H9 (cell line): Measurements from ENCODE around the gene FEM1B. TPM values are rescaled to one million over a fixed set of nuclear protein-coding genes. Genes with fewer than 3 reads are reported as not detected.

Source experiments
- DNase-seq: peaks from one replicate; pipeline ENCODE4 v3.0.0-alpha.2; 2017
- H2AFZ ChIP-seq: one replicate; pipeline ENCODE4 v1.6.1; 2013; ENCODE audit warnings: mild to moderate bottlenecking, low read length, control low read depth, moderate library complexity
- H2AK5ac ChIP-seq: 2 replicates; pipeline ENCODE4 v1.6.1; 2013; ENCODE audit warnings: low read length, control low read depth, mixed read lengths; ENCODE audit not compliant: insufficient read length
- H2BK120ac ChIP-seq: one replicate; pipeline ENCODE4 v1.6.1; 2013; ENCODE audit warnings: low read depth, mild to moderate bottlenecking, low read length, control low read depth, inconsistent platforms; ENCODE audit not compliant: poor library complexity, severe bottlenecking
- H2BK12ac ChIP-seq: 2 replicates; pipeline ENCODE4 v1.6.1; 2013; ENCODE audit warnings: low read length, control low read depth, mixed read lengths, low read depth; ENCODE audit not compliant: insufficient read length
- H2BK15ac ChIP-seq: 2 replicates; pipeline ENCODE4 v1.6.1; 2013; ENCODE audit warnings: low read depth, low read length, control low read depth
- H2BK20ac ChIP-seq: one replicate; pipeline ENCODE4 v1.6.1; 2013; ENCODE audit warnings: low read depth, mild to moderate bottlenecking, low read length, control low read depth, inconsistent platforms; ENCODE audit not compliant: poor library complexity, severe bottlenecking
- H2BK5ac ChIP-seq: 2 replicates; pipeline ENCODE4 v1.6.1; 2013; ENCODE audit warnings: low read length, control low read depth, mixed read lengths; ENCODE audit not compliant: insufficient read length
- H3K14ac ChIP-seq: 2 replicates; pipeline ENCODE4 v1.6.1; 2013; ENCODE audit warnings: low read length, control low read depth; ENCODE audit not compliant: insufficient read depth
- H3K18ac ChIP-seq: 2 replicates; pipeline ENCODE4 v1.6.1; 2013; ENCODE audit warnings: low read depth, mild to moderate bottlenecking, mixed read lengths, low read length, control low read depth; ENCODE audit not compliant: insufficient read length
- H3K23ac ChIP-seq: 2 replicates; pipeline ENCODE4 v1.6.1; 2013; ENCODE audit warnings: low read length, control low read depth, mixed read lengths, low read depth; ENCODE audit not compliant: insufficient read length
- H3K23me2 ChIP-seq: 2 replicates; pipeline ENCODE4 v1.6.1; 2013; ENCODE audit warnings: low read depth, mild to moderate bottlenecking, mixed read lengths, low read length, control low read depth; ENCODE audit not compliant: insufficient read length, poor library complexity, severe bottlenecking
- H3K27ac ChIP-seq: 2 replicates; pipeline ENCODE4 v1.5.1; 2013; ENCODE audit warnings: low read length, control low read depth, mixed read lengths, low read depth; ENCODE audit not compliant: insufficient read length
- H3K27me3 ChIP-seq: 2 replicates; pipeline ENCODE4 v1.6.1; 2013; ENCODE audit warnings: low read length, control low read depth, inconsistent platforms; ENCODE audit not compliant: insufficient read depth
- H3K4ac ChIP-seq: 2 replicates; pipeline ENCODE4 v1.6.1; 2013; ENCODE audit warnings: low read depth, mild to moderate bottlenecking, control low read depth, inconsistent platforms, low read length, moderate library complexity
- H3K4me1 ChIP-seq: 2 replicates; pipeline ENCODE4 v1.6.1; 2013; ENCODE audit warnings: low read length, control low read depth, inconsistent platforms; ENCODE audit not compliant: insufficient read depth
- H3K4me2 ChIP-seq: 2 replicates; pipeline ENCODE4 v1.6.1; 2013; ENCODE audit warnings: low read length, control low read depth, mixed read lengths; ENCODE audit not compliant: insufficient read length, insufficient read depth
- H3K56ac ChIP-seq: 2 replicates; pipeline ENCODE4 v1.6.1; 2013; ENCODE audit warnings: low read depth, mild to moderate bottlenecking, mixed read lengths, low read length, control low read depth; ENCODE audit not compliant: insufficient read length
- H3K79me1 ChIP-seq: 2 replicates; pipeline ENCODE4 v1.6.1; 2013; ENCODE audit warnings: low read depth, mild to moderate bottlenecking, moderate library complexity, low read length, control low read depth, inconsistent platforms; ENCODE audit not compliant: insufficient read depth, poor library complexity, severe bottlenecking
- H3K79me2 ChIP-seq: 2 replicates; pipeline ENCODE4 v1.6.1; 2013; ENCODE audit warnings: low read length, control low read depth, inconsistent platforms; ENCODE audit not compliant: insufficient read depth
- H3K9ac ChIP-seq: 2 replicates; pipeline ENCODE4 v1.6.1; 2013; ENCODE audit warnings: low read length, control low read depth, mixed read lengths; ENCODE audit not compliant: insufficient read length; ENCODE audit errors: extremely low read depth
- H3K9me3 ChIP-seq: one replicate; pipeline ENCODE4 v1.6.1; 2013; ENCODE audit warnings: low read depth, low read length, inconsistent platforms; ENCODE audit not compliant: control insufficient read depth
- H3T11ph ChIP-seq: one replicate; pipeline ENCODE4 v1.6.1; 2013; ENCODE audit warnings: mild to moderate bottlenecking, low read length, control low read depth, inconsistent platforms
- H4K20me1 ChIP-seq: one replicate; pipeline ENCODE4 v1.6.1; 2013; ENCODE audit not compliant: control insufficient read depth, insufficient read length, insufficient read depth
- H4K5ac ChIP-seq: 2 replicates; pipeline ENCODE4 v1.6.1; 2013; ENCODE audit warnings: low read depth, mild to moderate bottlenecking, mixed read lengths, low read length, control low read depth; ENCODE audit not compliant: insufficient read length
- H4K8ac ChIP-seq: replicated peaks from 2 replicates; pipeline ENCODE4 v1.6.1; 2013; ENCODE audit warnings: low read length, control low read depth, mixed read lengths, low read depth; ENCODE audit not compliant: insufficient read length
- H4K91ac ChIP-seq: 2 replicates; pipeline ENCODE4 v1.6.1; 2013; ENCODE audit warnings: low read depth, mild to moderate bottlenecking, moderate library complexity, mixed read lengths, low read length, control low read depth; ENCODE audit not compliant: insufficient read length
- H3K27ac Mint-ChIP-seq, 3 experiments: 2 replicates in 2 of 3; 3 replicates in 1 of 3; pipeline ENCODE4 v1.8.0; 2020 to 2021; ENCODE audit warnings: mixed read lengths in 3 of 3, mild to moderate bottlenecking in 1 of 3, moderate library complexity in 1 of 3
- H3K27me3 Mint-ChIP-seq: 2 replicates; pipeline ENCODE4 v1.8.0; 2021; ENCODE audit warnings: low read depth, mild to moderate bottlenecking, moderate library complexity, mixed read lengths
- H3K36me3 Mint-ChIP-seq, 3 experiments: 2 replicates in 2 of 3; 3 replicates in 1 of 3; pipeline ENCODE4 v1.8.0; 2020 to 2021; ENCODE audit warnings: low read depth in 3 of 3, mixed read lengths in 3 of 3; ENCODE audit not compliant: insufficient read depth in 1 of 3
- H3K4me1 Mint-ChIP-seq, 2 experiments: 2 replicates each; pipeline ENCODE4 v1.8.0; 2020; ENCODE audit warnings: mixed read lengths in 2 of 2
- H3K4me3 Mint-ChIP-seq, 2 experiments: 2 replicates in 1 of 2; 3 replicates in 1 of 2; pipeline ENCODE4 v1.8.0; 2020 to 2021; ENCODE audit warnings: mild to moderate bottlenecking in 2 of 2, mixed read lengths in 2 of 2, moderate library complexity in 1 of 2
- H3K9me3 Mint-ChIP-seq, 2 experiments: 2 replicates in 1 of 2; 3 replicates in 1 of 2; pipeline ENCODE4 v1.8.0; 2020; ENCODE audit warnings: mild to moderate bottlenecking in 2 of 2, mixed read lengths in 2 of 2, moderate library complexity in 1 of 2
- CTCF ChIP-seq: fragments of 200-600 bp; sonication (generic); conservative IDR thresholded peaks from 3 replicates; pipeline ENCODE4 v1.8.0; 2021; ENCODE audit warnings: antibody characterized with exemption, mild to moderate bottlenecking
- WGBS: extraction: QIAGEN DNeasy Blood & Tissue Kit; methylation state at CpG from one replicate; pipeline ENCODE4 v1.1.7; 2013; ENCODE audit warnings: missing lambda C conversion rate, low lambda C conversion rate, mixed read lengths; ENCODE audit not compliant: insufficient read length; ENCODE audit errors: extremely low coverage; 5-methylcytosine and 5-hydroxymethylcytosine counted together
- total RNA-seq: library from RNA; stranded (reverse); gene quantifications from 2 replicates; pipeline ENCODE4 v1.2.1, GENCODE V29; 2021

Gene FEM1B
- total RNA-seq, 1 experiment from 2014 or later, result 77.9 TPM

GRCh38 chr15:68310804-68311463 lies 33.4 kb downstream of the FEM1B start:
- peak; percentile 31 for DNase-seq
- peaks cover 1% of the 10 kb centered on the region; the same call in 1 of the 2 replicates for H3K4me1 ChIP-seq
- no peak overlapping the region for H3K23ac ChIP-seq
- H2BK120ac ChIP-seq, result no peak overlapping the region
- no peak overlapping the region for H3K9ac ChIP-seq
- no peak overlapping the region for H2AFZ ChIP-seq
- no peak overlapping the region for H4K91ac ChIP-seq
- WGBS, result no CpG with 5 or more reads among the region's 22 CpGs
- Mint-ChIP-seq H3K27ac (peak overlapping the region in 2 of 3 experiments; percentile 34 to 56; a peak in 2 of 7 replicates), H3K27me3 (peaks cover 2% of the 10 kb centered on the region; the same call in 1 of the 2 replicates), H3K36me3 (no peaks in the 10 kb centered on the region), H3K4me3 (no peak overlapping the region), H3K4me1 (peaks cover 38 to 63% of the 10 kb centered on the region in 2 experiments), H3K9me3 (no peaks in the 10 kb centered on the region)
- no peak overlapping the region for H2AK5ac ChIP-seq
- H3K27ac ChIP-seq, result no peak overlapping the region
- no peaks in the 10 kb centered on the region for H3K23me2 ChIP-seq
- TF ChIP-seq CTCF, result no peak
- no peak overlapping the region for H2BK12ac ChIP-seq
- H3K79me2 ChIP-seq, result no peaks in the 10 kb centered on the region
- no peak overlapping the region for H3K4ac ChIP-seq
- no peak overlapping the region for H2BK15ac ChIP-seq
- H4K8ac ChIP-seq, result no peak overlapping the region
- H3K9me3 ChIP-seq, result no peaks in the 10 kb centered on the region
- H3T11ph ChIP-seq, result no peak overlapping the region
- H3K56ac ChIP-seq, result no peak overlapping the region
- H4K5ac ChIP-seq, result no peak overlapping the region
- no peak overlapping the region for H3K14ac ChIP-seq
- H3K27me3 ChIP-seq, result no peaks in the 10 kb centered on the region
- H3K18ac ChIP-seq, result no peak overlapping the region
- no peak overlapping the region for H2BK20ac ChIP-seq
- H3K4me2 ChIP-seq, result no peak overlapping the region
- no peaks in the 10 kb centered on the region for H4K20me1 ChIP-seq
- no peaks in the 10 kb centered on the region for H3K79me1 ChIP-seq
- H2BK5ac ChIP-seq, result no peak overlapping the region
